Cardiac septum (tissue), 1 donor: ENCODE results near the gene FZD4. TPM values are rescaled to one million over a fixed set of nuclear protein-coding genes. Genes with fewer than 3 reads are reported as not detected.
"Not testable (repeated sequence)": the region's sequence is repeated elsewhere in the genome, so short reads cannot be mapped to it uniquely, and the experiment has no call there.

Source experiments
- DNase-seq: peaks from one replicate; pipeline ENCODE4 v3.0.0-alpha.2; 2020; ENCODE audit warnings: low spot score
- intact Hi-C: fragments of 100-400 bp; cut with DNase I; formaldehyde crosslinking; loops from one replicate; pipeline ENCODE4 v1.14.0; 2022
- total RNA-seq: library from RNA; stranded (reverse); fragmentation: NEBNext Ultra II Directional; extraction: Animal tissue kit (Norgen Biotek cat#: 25700); gene quantifications from one replicate; pipeline ENCODE4 v1.2.1, GENCODE V29; 2021
- donor health status: DM: no; HTN: no; CAD: no.

FZD4 gene
- total RNA-seq, 1 donor from 2014 or later: 14.4 TPM

DNA sequence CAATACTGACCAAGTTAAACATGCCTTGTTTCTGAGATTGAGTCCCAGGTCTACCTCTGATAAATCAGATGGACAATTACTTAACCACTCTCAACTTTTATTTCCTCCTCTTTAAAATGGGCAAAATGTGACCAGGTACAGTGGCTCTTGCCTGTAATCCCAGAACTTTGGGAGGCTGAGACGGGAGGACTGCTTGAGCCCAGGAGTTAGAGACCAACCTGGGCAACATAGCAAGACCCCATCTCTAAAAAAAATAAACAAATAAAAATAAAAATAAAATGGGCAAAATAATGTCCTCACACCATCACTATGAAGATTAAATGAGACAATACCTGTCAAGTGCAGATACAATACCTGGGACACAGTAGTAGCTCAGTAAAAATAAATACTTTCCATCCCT is 33.0 kb downstream of the FZD4 start:
- intact Hi-C loops: loop anchor here (5.0 kb wide), 1 partner anchor 180 kb away; no protein-coding TSS in a partner anchor
- no peak for DNase-seq

- intact Hi-C loops: loop anchor here (1.0 to 5.0 kb wide), 3 partner anchors 49 to 463 kb away; no protein-coding TSS in a partner anchor
- DNase-seq: no peak
Measured at GRCh38 chr11:86919557-86920210, 35.5 kb downstream of the FZD4 start.

GRCh38 chr11:86918973-86919372 is 36.2 kb downstream of the FZD4 start:
- no peak for DNase-seq
- intact Hi-C loops: loop anchor here (1.0 kb wide), 2 partner anchors 49 to 463 kb away; no protein-coding TSS in a partner anchor

GRCh38 chr11:86918496-86918895 is 36.7 kb downstream of the FZD4 start:
- DNase-seq: no peak
- intact Hi-C loops: no loop called here

DNA sequence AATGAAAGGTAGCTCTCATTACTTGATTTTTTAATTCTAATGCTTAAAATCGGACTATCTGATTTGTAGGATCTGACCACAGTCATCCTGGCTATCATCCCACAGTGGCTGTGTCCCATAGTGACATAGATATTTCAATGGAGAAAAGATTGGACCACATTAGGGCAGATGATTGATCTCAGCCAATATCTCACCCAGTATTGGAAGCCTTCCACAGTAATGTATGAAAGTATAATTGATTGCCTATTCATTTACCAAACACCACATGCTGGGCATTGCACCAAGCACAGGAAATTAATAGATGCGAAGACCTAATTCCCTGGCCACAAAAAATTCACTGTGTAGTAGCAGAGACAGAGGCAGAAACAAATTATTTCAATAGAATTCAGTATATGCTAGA is 37.6 kb downstream of the FZD4 start:
- intact Hi-C loops: no loop called here
- no peak for DNase-seq

DNA sequence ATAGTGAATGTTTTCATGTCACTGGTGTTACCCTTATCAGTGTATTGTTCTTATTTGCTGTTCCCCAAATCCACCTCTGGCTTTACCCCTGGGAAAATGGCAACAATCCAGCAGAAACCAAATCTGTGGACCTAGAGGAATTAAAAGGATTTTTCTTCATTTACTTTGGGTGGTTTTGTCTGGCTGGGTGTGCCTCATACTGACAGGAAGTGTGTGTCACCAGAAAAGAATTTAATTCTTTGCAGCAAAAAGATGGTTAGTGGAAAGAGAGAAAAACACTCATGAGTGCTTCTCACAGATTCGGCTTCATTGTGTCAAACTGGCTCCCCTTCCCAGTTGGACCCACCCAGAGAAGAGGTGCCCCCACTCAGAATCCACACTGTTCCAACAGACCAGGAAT is 38.9 kb downstream of the FZD4 start:
- no peak for DNase-seq
- intact Hi-C loops: no loop called here

DNA sequence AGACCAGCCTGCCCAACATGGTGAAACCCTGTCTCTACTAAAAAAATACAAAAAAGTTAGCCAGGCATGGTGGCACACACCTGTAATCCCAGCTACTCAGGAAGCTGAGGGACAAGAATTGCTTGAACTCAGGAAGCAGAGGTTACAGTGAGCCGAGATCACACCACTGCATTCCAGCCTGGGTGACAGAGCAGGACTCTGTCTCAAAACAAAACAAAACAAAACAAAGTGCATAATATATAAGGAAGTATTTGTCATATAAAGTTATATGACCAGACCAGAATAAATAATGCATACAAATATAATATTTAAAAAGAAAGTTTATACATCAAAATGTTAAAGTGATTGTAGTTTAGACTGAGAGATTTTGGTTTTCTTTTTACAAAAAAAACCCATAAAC is 39.3 kb downstream of the FZD4 start:
- intact Hi-C loops, DNase-seq: not testable (repeated sequence)

DNA sequence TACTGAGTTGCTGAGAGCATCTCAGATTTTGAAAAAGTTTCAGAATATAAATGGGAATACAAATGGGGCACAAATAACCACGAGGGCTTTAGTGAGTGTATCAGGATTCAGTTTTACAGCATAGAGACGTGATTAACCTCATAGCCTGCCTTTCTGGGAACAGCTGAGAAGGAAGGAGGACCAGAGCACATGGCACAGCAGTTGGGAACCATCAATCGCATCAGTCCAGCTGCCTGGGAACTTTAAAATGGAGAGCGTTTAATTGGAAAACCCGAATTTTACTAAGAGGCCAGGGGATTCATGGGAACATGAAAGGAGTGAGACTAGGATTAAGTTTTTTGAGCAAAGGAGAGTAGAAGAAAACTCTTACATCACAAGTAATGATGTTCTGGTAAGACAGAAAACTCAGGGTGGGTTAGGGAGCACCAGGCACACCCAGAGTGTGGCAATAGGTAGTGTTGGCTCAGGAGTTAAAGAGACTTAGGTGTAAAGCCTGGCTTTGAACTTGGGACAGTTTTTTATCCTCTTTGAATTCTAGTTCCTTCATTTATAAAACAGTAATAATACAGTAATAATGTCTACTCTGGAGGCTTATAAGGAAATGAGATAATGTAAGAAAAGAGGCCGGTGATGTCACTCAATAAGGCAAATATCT is 40.2 kb downstream of the FZD4 start:
- DNase-seq: no peak
- intact Hi-C loops: no loop called here

DNA sequence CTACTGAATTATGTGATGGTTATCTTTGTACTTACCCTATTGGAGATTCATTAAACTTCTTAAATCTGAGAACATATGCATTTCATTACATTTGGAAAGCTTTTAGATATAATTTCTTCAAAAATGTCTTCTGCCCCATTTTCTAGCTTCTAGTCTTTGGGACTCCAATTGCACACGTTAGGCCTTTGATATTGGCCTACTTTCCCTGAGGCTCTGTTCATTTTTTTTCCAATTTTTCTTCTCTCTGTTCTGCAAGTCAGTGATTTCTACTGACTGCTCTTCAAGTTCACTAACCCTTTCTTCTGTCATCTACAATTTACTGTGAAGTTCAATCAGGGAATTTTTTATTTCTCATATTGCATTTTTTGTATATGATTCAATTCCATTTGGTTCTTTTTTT is 43.0 kb downstream of the FZD4 start:
- no peak for DNase-seq
- intact Hi-C loops: no loop called here

GRCh38 chr11:86910592-86910991 is 44.6 kb downstream of the FZD4 start:
- intact Hi-C loops: no loop called here
- no peak for DNase-seq

GRCh38 chr11:86906198-86906597 is 49.0 kb downstream of the FZD4 start:
- intact Hi-C loops: no loop called here

DNA sequence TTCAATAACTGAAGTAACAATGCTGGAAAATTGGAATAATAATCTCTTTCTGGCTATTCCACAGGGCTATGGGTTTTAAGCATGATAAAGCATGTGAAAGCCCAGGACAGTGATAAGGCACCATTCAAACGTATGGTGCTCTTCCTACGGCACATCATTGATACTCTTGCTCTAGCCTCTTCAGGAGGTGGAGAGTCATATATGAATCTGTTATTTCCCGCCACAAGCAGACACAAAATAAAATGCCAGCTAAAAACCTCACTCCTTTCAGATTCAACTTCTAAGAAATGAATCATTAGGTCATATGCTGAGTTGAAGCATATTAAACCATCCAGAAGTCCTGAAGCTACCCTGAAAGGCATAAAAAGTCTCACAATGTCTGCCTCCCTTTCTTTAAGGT is 49.9 kb downstream of the FZD4 start:
- intact Hi-C loops: no loop called here

More at GRCh38 chr11:86906198-86906597, 49.0 kb downstream of the FZD4 start:
- DNase-seq: no peak

DNA sequence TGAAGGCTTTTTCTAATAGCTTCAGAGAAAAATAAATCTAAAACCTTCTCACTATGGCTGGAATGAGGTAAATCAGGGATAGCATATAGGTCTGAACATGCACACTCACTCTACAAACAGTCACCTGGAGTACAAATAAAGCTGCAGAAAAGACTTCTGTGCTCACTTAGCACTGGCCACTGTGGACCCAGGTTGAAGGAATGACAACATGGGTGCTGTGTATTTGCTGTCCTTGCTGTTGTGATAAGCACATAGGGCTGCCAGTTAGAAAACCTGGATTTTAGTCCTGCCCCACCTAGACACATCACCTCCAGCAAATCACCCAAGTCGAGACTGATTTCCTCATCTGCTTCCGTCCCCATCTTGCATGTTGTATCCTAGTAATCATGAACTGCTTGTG is 51.2 kb downstream of the FZD4 start:
- no peak for DNase-seq
- intact Hi-C loops: no loop called here

More for the DNA sequence above, 49.9 kb downstream of the FZD4 start:
- DNase-seq: no peak

GRCh38 chr11:86902345-86902744 is 52.9 kb downstream of the FZD4 start:
- intact Hi-C loops: no loop called here
- DNase-seq: no peak

DNA sequence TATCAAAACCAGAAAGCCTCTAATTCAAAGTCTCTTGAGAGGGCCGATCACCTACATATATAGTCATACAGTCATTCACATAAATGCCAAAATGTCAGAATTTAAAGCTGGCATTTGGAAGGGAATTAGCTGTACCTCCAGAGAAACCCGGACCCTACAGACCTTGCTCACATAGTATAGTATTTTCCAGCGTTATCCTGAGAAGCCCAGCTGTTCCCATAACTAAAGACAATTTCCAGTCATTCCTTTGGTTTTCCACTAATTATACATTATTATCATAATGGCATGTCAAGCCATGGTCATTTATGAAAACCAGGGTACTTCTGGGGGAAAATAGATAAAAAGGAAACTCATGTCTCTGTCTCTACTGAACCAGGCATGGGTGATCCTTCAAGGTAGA is 53.6 kb downstream of the FZD4 start:
- DNase-seq: no peak
- intact Hi-C loops: no loop called here

DNA sequence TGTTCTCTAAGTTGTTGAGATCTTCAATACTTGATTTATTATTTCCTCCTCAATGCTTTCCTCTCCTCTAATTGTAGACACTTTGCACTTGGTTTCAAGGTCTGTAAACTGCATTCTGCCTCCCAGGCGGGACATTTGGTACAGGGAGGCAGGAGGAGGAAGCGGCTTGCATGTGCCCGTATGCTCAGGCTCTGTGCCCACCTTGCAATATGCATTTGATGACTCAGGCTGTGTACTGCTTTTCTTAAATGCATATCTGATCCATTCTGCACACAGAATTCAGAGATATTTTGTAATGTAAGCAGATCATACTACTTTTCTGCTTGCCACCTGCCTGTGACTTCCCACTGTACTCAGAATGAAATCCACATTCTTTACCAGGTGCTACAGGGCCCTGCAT is 55.0 kb downstream of the FZD4 start:
- intact Hi-C loops: no loop called here
- DNase-seq: no peak

DNA sequence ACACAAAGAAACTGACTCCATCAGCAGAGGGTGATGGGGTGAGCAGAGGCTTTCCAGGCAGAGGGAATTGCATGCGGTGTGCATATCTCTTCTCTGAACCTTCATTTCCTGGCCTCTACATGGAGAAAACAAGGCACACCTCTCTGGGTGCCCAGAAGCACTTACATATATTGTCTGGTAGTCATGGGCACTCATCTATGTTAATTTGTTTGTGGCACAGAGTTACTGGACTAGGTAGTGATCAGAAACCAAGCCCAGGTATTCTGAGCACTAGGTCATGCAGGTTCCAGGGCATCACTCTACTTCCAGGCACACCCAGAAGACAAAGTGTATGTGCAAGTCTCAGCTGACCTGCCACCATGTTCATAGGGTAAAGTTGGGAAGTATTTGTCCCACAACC is 56.5 kb downstream of the FZD4 start:
- intact Hi-C loops: no loop called here
- no peak for DNase-seq

GRCh38 chr11:86896441-86896841 is 58.8 kb downstream of the FZD4 start:
- DNase-seq: no peak
- intact Hi-C loops: no loop called here
